H1 (cell line): ENCODE results near the gene CDH26.

Experiments
- ATF3 ChIP-seq: IDR thresholded peaks from 2 replicates; pipeline ENCODE4 v1.6.1; 2011; ENCODE audit warnings: low read depth, mild to moderate bottlenecking, low read length; ENCODE audit not compliant: insufficient read depth
- CHD1 ChIP-seq: IDR thresholded peaks from 2 replicates; pipeline ENCODE4 v1.6.1; 2012; ENCODE audit warnings: low read depth, low read length, improper control_type of control experiment
- CHD2 ChIP-seq: IDR thresholded peaks from 2 replicates; pipeline ENCODE4 v1.6.1; 2012; ENCODE audit warnings: low read length, improper control_type of control experiment
- CTCF ChIP-seq, 3 experiments: IDR thresholded peaks; 1 replicate in 2 of 3; 2 replicates in 1 of 3; pipeline versions ENCODE4 v1.5.1 to v1.6.1; 2011; ENCODE audit warnings: low read length in 3 of 3, mild to moderate bottlenecking in 3 of 3, inconsistent platforms in 2 of 3, low read depth in 1 of 3, moderate library complexity in 1 of 3; ENCODE audit not compliant: insufficient read depth in 1 of 3; ENCODE audit errors: control extremely low read depth in 1 of 3
- JUN ChIP-seq: IDR thresholded peaks from 2 replicates; pipeline ENCODE4 v1.6.1; 2011; ENCODE audit warnings: low read depth, mild to moderate bottlenecking, improper control_type of control experiment, low read length
- RAD21 ChIP-seq, 2 experiments: IDR thresholded peaks in 1 of 2; conservative IDR thresholded peaks in 1 of 2; 2 replicates each; pipeline ENCODE4 v1.6.1; 2011; ENCODE audit warnings: low read depth in 2 of 2, low read length in 2 of 2, improper control_type of control experiment in 1 of 2, inconsistent platforms in 1 of 2, mild to moderate bottlenecking in 1 of 2, moderate library complexity in 1 of 2
- SP1 ChIP-seq: IDR thresholded peaks from 2 replicates; pipeline ENCODE4 v1.6.1; 2011; ENCODE audit warnings: low read depth, low read length
- YY1 ChIP-seq: IDR thresholded peaks from 2 replicates; pipeline ENCODE4 v1.6.1; 2011; ENCODE audit warnings: low read depth, mild to moderate bottlenecking, low read length

GRCh38 chr20:59976156-59976782 is 18.0 kb downstream of the CDH26 start:
- no peak for TF ChIP-seq SP1
- TF ChIP-seq CHD2, result no peak
- no peak for TF ChIP-seq CTCF (IDR thresholded peaks at IDR 0.05; ENCODE audit: control extremely low read depth in 1 of 3, insufficient read depth in 1 of 3, low read depth in 1 of 3, low read length in 3 of 3)
- TF ChIP-seq YY1, result no peak
- no peak for TF ChIP-seq ATF3
- no peak for TF ChIP-seq RAD21 (IDR thresholded peaks at IDR 0.05 in 1 of 2, conservative IDR thresholded peaks at IDR 0.05 in 1 of 2; ENCODE audit: low read depth in 2 of 2, low read length in 2 of 2)
- no peak for TF ChIP-seq JUN
- no peak for TF ChIP-seq CHD1
